Right ventricle myocardium superior (tissue), 1 donor: Measurements from ENCODE around the gene GLB1L3. TPM values are rescaled to one million over a fixed set of nuclear protein-coding genes. Genes with fewer than 3 reads are reported as not detected.

Experiments
- total RNA-seq: library from RNA; stranded (reverse); fragmentation: NEBNext Ultra II Directional; extraction: Animal tissue kit (Norgen Biotek cat#: 25700); gene quantifications from one replicate; pipeline ENCODE4 v1.2.1, GENCODE V29; 2021
- donor health status: DM: no; HTN: yes; CAD: no; lungs with severe emphysema.

The GLB1L3 gene
- total RNA-seq, 1 donor from 2014 or later, result not detected

Other genes starting within 250 kb of the GLB1L3 start
- 23.1 TPM for gene JAM3, start 207.3 kb upstream of the GLB1L3 start, total RNA-seq
- 11.1 TPM for gene NCAPD3, start 52.4 kb upstream of the GLB1L3 start, total RNA-seq
- gene VPS26B, start 51.7 kb upstream of the GLB1L3 start, total RNA-seq, result 38.8 TPM
- 35.4 TPM for gene THYN1, start 23.0 kb upstream of the GLB1L3 start, total RNA-seq
- gene ACAD8, start 22.8 kb upstream of the GLB1L3 start, total RNA-seq, result 37.6 TPM
- 0.30 TPM for gene GLB1L2, start 55.6 kb downstream of the GLB1L3 start, total RNA-seq
- gene B3GAT1, start 135.9 kb downstream of the GLB1L3 start, total RNA-seq, result 0.11 TPM